CD4-positive, alpha-beta T cell treated with Interleukin-17A for 4 hours (primary cell): Measurements from ENCODE around the gene GMFB.
"Not testable (repeated sequence)": the region's sequence is repeated elsewhere in the genome, so short reads cannot be mapped to it uniquely, and the experiment has no call there.

Experiments used
- DNase-seq: peaks from one replicate; pipeline ENCODE4 v3.0.0-alpha.2; 2020; ENCODE audit warnings: mixed read lengths

The GMFB gene

GRCh38 chr14:54490445-54491175, 1.8 kb upstream of the GMFB start:
- no peak for DNase-seq

- no peak for DNase-seq
Observed at GRCh38 chr14:54489731-54490444, 1.1 kb upstream of the GMFB start.

- no peak for DNase-seq
Observed at GRCh38 chr14:54489318-54489683, 521 bp upstream of the GMFB start.

GRCh38 chr14:54488318-54488645, 498 bp downstream of the GMFB start:
- no peak for DNase-seq

GRCh38 chr14:54487771-54488170, 1.0 kb downstream of the GMFB start:
- no peak for DNase-seq

- peak; percentile 36 for DNase-seq
Observed at GRCh38 chr14:54486685-54487084, 2.1 kb downstream of the GMFB start.

- DNase-seq: no peak
Observed at GRCh38 chr14:54483846-54484245, 4.9 kb downstream of the GMFB start.

GRCh38 chr14:54483073-54483745, 5.6 kb downstream of the GMFB start:
- DNase-seq: no peak

- DNase-seq: no peak
Observed at GRCh38 chr14:54481695-54482094, 7.1 kb downstream of the GMFB start.

- no peak for DNase-seq
Observed at GRCh38 chr14:54480830-54481562, 7.8 kb downstream of the GMFB start.

GRCh38 chr14:54478636-54479215, 10.1 kb downstream of the GMFB start:
- no peak for DNase-seq

GRCh38 chr14:54475911-54476310, 12.9 kb downstream of the GMFB start:
- DNase-seq: no peak

GRCh38 chr14:54475187-54475899, 13.4 kb downstream of the GMFB start:
- no peak for DNase-seq

GRCh38 chr14:54474232-54474793, 14.5 kb downstream of the GMFB start:
- DNase-seq: no peak

GRCh38 chr14:54472315-54472714, 16.5 kb downstream of the GMFB start:
- no peak for DNase-seq

- DNase-seq: no peak
Observed at GRCh38 chr14:54471641-54472040, 17.1 kb downstream of the GMFB start.

- no peak for DNase-seq
Observed at GRCh38 chr14:54470701-54471100, 18.1 kb downstream of the GMFB start.

- no peak for DNase-seq
Observed at GRCh38 chr14:54467280-54467679, 21.5 kb downstream of the GMFB start.

- DNase-seq: no peak
Observed at GRCh38 chr14:54465654-54466053, 23.1 kb downstream of the GMFB start.

GRCh38 chr14:54462048-54462447, 26.7 kb downstream of the GMFB start:
- no peak for DNase-seq

- DNase-seq: no peak
Observed at GRCh38 chr14:54459106-54459505, 29.7 kb downstream of the GMFB start.

- DNase-seq: not testable (repeated sequence)
Observed at GRCh38 chr14:54458536-54458935, 30.2 kb downstream of the GMFB start.
